KBM-7 (cell line): Measurements from ENCODE around the gene ATP6V1F.

Source experiments
- DNase-seq: peaks from one replicate; pipeline ENCODE4 v3.0.0-alpha.2; 2015
- in situ Hi-C: fragments of 300-500 bp; cut with MboI; formaldehyde crosslinking; loops from 2 replicates; pipeline ENCODE4 v1.14.3; 2020; ENCODE audit warnings: low sequenced_read_pairs, low pct_unique_long_range_greater_than_20kb, mixed read lengths

ATP6V1F gene

GRCh38 chr7:128865303-128865702 lies 2.6 kb downstream of the ATP6V1F start:
- in situ Hi-C loops, result no loop called here
- no peak for DNase-seq

GRCh38 chr7:128865996-128866877 lies 3.6 kb downstream of the ATP6V1F start:
- in situ Hi-C loops, result no loop called here
- DNase-seq, result no peak

DNA sequence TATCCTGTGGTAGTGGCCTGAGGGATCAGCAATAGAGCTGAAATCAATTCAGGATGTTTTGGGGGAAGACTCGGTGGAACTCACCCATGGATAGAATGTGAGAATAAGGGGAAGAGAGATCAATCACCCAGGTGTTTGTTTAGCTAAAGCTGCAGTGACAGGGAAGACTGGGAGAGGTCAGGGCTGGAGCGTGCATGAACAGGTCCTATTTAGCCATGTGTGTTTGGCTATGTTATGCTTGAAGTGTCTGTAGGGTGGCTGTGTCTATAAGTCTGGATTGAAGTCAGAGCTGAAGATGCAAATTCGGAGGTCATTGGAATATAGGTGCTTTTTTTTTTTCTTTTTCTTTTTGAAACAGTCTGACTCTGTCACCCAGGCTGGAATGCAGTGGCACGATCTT lies 4.6 kb downstream of the ATP6V1F start:
- in situ Hi-C loops, result no loop called here
- no peak for DNase-seq

GRCh38 chr7:128867842-128868623 lies 5.4 kb downstream of the ATP6V1F start:
- in situ Hi-C loops, result no loop called here
- no peak for DNase-seq

DNA sequence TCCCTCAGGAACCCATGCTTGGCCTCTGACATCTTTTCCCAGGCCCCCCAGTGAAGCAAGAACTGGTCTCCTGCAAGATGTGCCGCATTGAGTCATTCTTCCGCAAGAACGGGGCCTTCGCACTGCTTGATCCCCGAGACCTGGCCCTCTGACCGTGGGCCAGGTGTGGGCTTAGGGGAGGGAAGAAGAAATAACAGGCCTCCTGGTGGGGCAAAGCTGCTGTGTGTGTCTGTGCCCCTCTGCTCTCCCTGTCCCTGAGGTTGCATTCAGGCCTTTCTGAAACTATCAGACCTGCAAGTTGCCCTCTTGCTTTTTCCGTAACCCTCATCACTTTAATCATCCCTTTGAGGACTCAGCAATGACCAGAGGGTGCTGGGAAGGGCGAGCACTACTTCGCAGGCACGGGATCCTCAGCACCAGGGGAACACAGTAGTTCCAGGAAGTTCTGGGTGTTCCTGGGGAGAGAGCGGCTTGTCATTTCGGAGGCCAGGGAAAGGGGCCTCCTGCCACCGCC lies 6.0 kb downstream of the ATP6V1F start:
- DNase-seq, result no peak
- in situ Hi-C loops, result no loop called here

GRCh38 chr7:128869138-128869943 lies 6.7 kb downstream of the ATP6V1F start:
- DNase-seq, result peak; percentile 58
- in situ Hi-C loops, result no loop called here

DNA sequence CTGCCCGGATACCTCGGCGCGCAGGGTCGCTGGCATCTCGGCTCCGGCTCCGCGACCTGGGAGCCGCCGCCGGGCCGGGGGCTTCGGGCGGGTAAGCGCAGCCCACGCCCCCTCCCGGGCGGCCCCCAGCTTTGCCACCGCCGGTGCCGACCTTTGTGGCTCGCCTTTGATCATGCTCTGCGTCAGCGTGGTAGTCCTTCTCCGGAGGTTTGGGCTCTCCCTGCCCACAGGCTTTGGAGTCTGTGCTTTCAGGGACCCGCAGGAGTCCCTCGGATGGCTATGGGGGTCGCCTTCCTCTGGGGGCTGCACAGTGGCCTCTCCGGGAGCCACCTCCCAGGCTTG lies 7.3 kb downstream of the ATP6V1F start:
- in situ Hi-C loops, result no loop called here
- no peak for DNase-seq

DNA sequence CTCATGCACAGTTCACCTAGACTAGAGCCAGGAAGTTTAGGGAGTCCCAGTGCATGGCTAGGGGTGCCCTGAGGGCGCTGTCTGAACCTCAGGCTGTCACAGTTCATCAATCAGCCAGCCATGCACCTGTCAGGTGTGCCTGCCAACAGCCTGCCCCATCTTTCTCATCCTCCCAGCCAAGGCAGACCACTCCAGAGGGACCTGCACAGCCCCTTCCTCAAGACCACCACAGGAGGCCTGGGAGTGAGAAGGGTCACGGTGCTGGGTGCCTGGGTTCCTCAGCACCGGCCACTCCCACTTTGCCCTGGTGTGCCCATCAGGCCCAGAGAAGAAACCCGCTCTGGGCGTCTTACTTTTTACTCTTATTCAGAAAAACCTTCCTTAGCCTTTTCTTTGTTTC lies 8.4 kb downstream of the ATP6V1F start:
- in situ Hi-C loops, result no loop called here
- no peak for DNase-seq

DNA sequence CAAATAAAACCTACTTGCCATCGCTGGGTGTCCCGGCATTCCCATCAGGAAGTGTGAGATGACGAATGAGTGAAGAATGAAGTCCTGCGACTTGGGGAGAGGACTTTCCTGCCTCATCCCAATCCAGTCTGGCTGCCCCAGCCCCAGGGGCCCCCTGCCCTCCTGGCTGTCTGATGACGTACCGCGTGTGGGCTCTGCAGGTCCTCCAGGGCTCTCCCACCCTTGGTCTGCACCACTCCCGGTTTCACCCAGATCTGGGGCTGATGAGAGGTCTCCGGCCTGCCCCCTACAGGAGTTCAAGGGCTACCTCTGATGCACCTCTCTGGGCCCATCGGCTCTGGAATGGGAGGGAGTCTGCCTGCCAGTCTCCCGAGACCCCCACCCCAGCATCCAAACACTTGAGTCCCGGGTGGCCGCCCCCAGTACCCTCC lies 9.8 kb downstream of the ATP6V1F start:
- no peak for DNase-seq

GRCh38 chr7:128873234-128873633 lies 10.6 kb downstream of the ATP6V1F start:
- in situ Hi-C loops, result no loop called here
- DNase-seq, result no peak

More for the DNA sequence above, 9.8 kb downstream of the ATP6V1F start:
- in situ Hi-C loops, result no loop called here

DNA sequence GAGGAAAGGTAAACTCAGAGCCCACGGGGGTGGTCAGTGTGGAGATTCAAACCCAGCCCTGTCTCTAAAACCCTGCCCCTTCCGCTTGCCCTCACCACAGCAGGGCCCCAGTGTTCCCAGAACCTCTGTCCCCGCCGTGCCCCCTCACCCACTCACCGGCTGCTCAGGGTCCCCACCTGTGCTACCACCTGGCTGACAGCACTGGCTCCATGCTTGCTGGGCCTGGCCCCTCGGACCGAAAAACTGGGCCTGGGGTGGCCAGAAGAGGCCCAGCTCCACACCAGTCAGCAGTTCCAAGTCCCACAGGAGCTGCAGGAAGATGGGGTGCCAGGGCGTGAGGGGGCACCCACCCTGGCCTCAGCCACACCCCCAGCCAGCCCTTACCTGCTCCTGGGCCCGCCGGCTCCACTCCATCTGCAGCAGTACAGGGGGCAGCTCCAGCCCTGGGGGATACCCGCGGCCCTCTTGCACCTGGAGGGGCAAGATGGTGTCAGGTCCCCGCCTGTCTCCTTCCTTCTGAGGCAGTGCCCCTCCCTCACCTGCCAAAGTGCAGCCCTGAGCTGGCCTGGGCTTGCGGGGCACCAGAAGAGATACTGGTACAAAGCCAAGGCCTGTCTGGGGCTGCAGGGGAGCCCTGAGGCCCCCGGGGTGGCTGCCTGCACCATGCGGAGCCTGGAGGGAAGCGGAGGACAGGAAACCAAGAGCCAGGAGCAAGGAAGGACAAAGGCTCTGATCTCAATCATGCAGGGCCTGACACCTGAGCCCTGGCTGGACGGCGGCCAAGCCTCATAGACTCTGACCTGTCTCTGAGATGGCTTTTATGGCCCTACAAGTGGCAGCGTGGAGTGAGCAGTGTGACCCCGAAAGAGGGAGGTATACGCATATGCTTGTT lies 11.7 kb downstream of the ATP6V1F start:
- in situ Hi-C loops, result no loop called here
- DNase-seq, result no peak

DNA sequence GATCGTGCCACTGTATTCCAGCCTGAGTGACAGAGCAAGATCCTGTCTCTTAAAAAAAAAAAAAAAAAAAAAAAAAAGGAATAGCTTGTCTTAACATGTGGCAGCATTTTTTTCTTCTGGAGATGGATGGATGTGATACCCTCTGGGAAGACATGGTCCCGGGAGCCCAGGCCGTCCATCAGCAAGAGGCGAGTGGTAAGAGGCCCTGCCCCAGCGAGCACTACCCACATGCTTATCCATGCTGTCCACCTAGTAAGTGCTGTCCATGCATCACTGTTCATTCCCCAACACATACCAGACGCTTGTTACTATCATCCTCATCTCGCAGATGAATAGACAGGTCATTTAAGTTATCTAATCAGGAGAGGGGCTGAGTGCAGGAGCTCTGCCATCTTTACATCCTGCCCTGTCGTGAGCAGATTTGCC lies 12.9 kb downstream of the ATP6V1F start:
- no peak for DNase-seq
- in situ Hi-C loops, result no loop called here

DNA sequence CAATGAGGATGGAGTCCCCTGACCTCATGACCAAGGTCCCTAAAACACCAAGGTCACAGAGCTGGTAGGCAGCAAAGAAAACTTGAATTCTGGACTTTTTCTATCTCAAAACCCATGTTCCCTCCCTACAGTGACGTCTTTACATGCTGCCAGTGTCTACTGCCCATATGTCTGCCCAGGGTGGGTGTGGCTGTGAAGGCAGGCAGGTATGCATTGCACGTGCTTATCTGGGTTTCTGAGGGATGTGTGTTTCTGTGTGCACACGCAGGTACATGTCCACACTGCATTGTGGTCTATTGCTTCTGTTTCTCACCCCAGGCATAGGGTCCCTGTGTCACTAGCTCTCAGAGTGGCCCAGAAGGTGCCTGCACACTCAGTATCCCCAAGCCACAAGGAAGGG lies 13.5 kb downstream of the ATP6V1F start:
- no peak for DNase-seq
- in situ Hi-C loops, result no loop called here

DNA sequence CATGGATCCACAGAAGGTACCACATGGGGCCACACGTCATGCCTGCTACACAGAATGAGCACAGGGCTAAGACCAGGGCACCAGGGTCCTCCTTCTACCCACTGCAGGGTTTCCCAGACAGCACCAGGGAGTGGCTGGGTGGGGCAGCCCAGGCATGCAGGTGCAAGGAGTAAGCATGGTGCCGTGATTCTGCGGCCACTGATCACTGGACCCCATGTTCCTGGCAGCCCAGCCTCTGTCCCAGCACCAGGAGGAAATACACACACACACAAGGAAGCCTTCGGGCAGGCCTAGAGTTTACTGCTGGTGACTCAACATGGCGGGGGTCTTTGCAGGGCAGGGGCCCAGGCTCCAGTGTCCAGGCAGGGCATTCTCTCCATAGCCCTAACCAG lies 13.9 kb downstream of the ATP6V1F start:
- in situ Hi-C loops, result no loop called here
- DNase-seq, result no peak

DNA sequence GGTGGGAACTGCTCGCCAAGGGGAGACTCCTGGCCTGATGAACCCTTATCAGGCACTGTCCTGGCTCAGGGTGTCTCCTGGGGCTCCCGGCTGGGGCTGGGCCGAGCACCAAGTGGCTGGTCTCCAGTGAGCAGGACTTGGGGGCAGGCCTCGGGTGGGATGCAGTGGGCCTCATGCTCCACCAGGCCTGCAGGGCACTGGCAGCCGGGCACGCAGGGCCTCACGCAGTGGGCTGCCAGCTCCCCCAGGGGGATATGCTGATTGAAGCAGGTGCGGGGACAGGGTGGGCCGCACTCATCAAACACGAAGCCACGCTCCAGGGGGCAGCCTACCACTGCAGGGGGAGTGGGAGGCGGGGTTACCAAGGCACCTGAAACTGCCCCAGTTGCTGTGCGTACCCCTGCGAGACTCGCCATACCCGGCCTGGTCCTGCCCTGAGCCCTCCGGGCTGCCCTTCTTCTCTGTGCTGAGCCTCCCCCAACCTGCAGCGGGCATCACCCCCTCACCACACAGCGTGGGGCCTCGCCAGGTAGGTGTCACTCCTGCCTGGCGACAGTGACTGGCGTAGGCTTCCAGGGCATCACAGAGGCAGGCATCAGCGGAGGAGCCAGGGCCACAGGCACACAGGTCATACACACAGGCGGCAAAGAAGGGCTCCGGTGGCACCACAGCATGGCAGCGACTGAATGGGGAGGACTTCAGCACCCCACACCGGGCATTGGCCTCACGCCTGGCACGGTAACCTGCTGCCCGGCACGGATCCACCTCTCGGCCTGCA lies 14.5 kb downstream of the ATP6V1F start:
- no peak for DNase-seq
- in situ Hi-C loops, result no loop called here

GRCh38 chr7:128877756-128878120 lies 15.1 kb downstream of the ATP6V1F start:
- DNase-seq, result no peak
- in situ Hi-C loops, result no loop called here

DNA sequence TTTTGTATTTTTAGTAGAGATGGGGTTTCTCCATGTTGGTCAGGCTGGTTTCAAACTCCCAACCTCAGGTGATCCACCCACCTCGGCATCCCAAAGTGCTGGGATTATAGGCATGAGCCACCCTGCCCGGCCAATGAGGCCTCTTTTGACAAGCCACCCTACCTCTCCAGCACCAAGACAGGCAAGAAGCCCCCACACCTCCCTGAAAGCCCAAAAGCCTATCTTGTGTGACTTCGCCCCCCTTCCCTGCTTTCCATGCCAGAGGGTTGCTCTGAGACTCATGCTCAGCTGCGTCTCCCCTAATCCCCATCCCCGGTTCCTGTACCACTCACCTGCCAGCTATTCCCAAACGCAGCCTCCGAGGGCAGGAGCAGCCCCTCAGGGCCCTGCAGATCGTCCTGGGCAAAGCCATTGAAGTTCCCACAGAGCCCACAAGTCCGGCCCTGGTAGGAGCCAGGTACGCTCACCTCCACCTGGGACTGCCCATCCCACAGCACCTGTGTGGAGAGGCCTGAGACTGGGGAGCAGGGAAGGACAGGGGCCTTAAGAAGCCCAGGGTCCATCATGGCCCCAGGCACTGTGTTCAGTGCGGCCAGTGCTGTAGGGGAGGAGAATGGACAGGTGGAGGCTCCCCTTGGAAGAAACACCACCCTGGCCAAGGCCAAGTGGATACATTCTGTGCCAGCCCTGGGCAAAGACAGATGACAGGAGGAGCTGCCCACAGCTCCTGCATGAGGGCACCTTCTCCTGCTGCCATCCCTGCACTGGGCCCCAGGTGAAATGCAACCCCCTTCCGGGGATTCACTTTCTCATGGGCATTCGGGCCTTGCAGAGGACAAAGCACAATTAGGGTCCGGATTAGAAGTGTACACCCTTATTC lies 15.8 kb downstream of the ATP6V1F start:
- no peak for DNase-seq
- in situ Hi-C loops, result no loop called here
